Liver (tissue), 9 donors: ENCODE results near the gene AGBL4. TPM values are rescaled to one million over a fixed set of nuclear protein-coding genes. Genes with fewer than 3 reads are reported as not detected.

ENCODE experiments used
- DNase-seq: peaks from one replicate; pipeline ENCODE4 v3.0.0-alpha.2; 2017; ENCODE audit warnings: low spot score
- H3K27ac ChIP-seq, 2 donors: one replicate each; pipeline ENCODE4 v1.7.0; 2013; ENCODE audit warnings: inconsistent platforms in 2 of 2, low read length in 2 of 2, control low read depth in 1 of 2, low read depth in 1 of 2, mild to moderate bottlenecking in 1 of 2
- H3K27me3 ChIP-seq, 4 donors: one replicate each; pipeline versions ENCODE4 v1.6.1 to v1.7.0; 2013; ENCODE audit warnings: low read length in 3 of 4, inconsistent platforms in 1 of 4, mild to moderate bottlenecking in 1 of 4, moderate library complexity in 1 of 4; ENCODE audit not compliant: control insufficient read depth in 4 of 4, insufficient read depth in 4 of 4
- H3K36me3 ChIP-seq, 4 donors: one replicate each; pipeline versions ENCODE4 v1.6.1 to v1.7.0; 2013; ENCODE audit warnings: low read length in 3 of 4, mild to moderate bottlenecking in 3 of 4, low read depth in 1 of 4, moderate library complexity in 1 of 4; ENCODE audit not compliant: control insufficient read depth in 4 of 4, insufficient read depth in 3 of 4
- H3K4me1 ChIP-seq, 4 donors: one replicate each; pipeline versions ENCODE4 v1.6.1 to v1.7.0; 2013; ENCODE audit warnings: low read length in 3 of 4, mild to moderate bottlenecking in 3 of 4, moderate library complexity in 1 of 4; ENCODE audit not compliant: control insufficient read depth in 4 of 4, insufficient read depth in 4 of 4
- H3K4me3 ChIP-seq, 3 donors: one replicate each; pipeline versions ENCODE4 v1.6.1 to v1.7.0; 2013; ENCODE audit warnings: low read length in 3 of 3, control low read depth in 1 of 3, low read depth in 1 of 3, mild to moderate bottlenecking in 1 of 3
- H3K9ac ChIP-seq, 2 donors: one replicate each; pipeline ENCODE4 v1.7.0; 2013; ENCODE audit warnings: low read length in 2 of 2, mild to moderate bottlenecking in 2 of 2, moderate library complexity in 2 of 2, control low read depth in 1 of 2, low read depth in 1 of 2
- H3K9me3 ChIP-seq, 4 donors: one replicate each; pipeline versions ENCODE4 v1.6.1 to v1.7.0; 2013; ENCODE audit warnings: low read length in 3 of 4; ENCODE audit not compliant: control insufficient read depth in 4 of 4
- EGR1 ChIP-seq, 2 donors: IDR thresholded peaks; 2 replicates each; pipeline ENCODE4 v1.6.1; 2016 to 2018; ENCODE audit warnings: antibody characterized with exemption in 2 of 2, low read depth in 2 of 2
- FOXA1 ChIP-seq: IDR thresholded peaks from 2 replicates; pipeline ENCODE4 v1.6.1; 2016; ENCODE audit warnings: antibody characterized with exemption
- FOXA2 ChIP-seq: IDR thresholded peaks from 2 replicates; pipeline ENCODE4 v1.6.1; 2016; ENCODE audit warnings: antibody characterized with exemption
- GABPA ChIP-seq, 2 donors: IDR thresholded peaks in 1 of 2; conservative IDR thresholded peaks in 1 of 2; 2 replicates each; pipeline ENCODE4 v1.6.1; 2016; ENCODE audit warnings: antibody characterized with exemption in 2 of 2, mild to moderate bottlenecking in 1 of 2, moderate library complexity in 1 of 2
- HNF4A ChIP-seq, 2 donors: conservative IDR thresholded peaks; 2 replicates each; pipeline ENCODE4 v1.6.1; 2016; ENCODE audit warnings: antibody characterized with exemption in 2 of 2, mild to moderate bottlenecking in 2 of 2
- HNF4G ChIP-seq: IDR thresholded peaks from 2 replicates; pipeline ENCODE4 v1.6.1; 2016; ENCODE audit warnings: antibody characterized with exemption
- JUND ChIP-seq, 2 donors: IDR thresholded peaks; 2 replicates each; pipeline ENCODE4 v1.6.1; 2016; ENCODE audit warnings: antibody characterized with exemption in 2 of 2
- NR2F2 ChIP-seq: IDR thresholded peaks from 2 replicates; pipeline ENCODE4 v1.6.1; 2016; ENCODE audit warnings: antibody characterized with exemption
- RAD21 ChIP-seq, 2 donors: IDR thresholded peaks; 2 replicates each; pipeline ENCODE4 v1.6.1; 2016; ENCODE audit warnings: antibody characterized with exemption in 2 of 2, mild to moderate bottlenecking in 2 of 2
- RXRA ChIP-seq, 2 donors: IDR thresholded peaks; 2 replicates each; pipeline ENCODE4 v1.6.1; 2017 to 2018; ENCODE audit warnings: antibody characterized with exemption in 2 of 2, mild to moderate bottlenecking in 1 of 2
- SP1 ChIP-seq: IDR thresholded peaks from 2 replicates; pipeline ENCODE4 v1.6.1; 2018; ENCODE audit warnings: antibody characterized with exemption, mild to moderate bottlenecking
- TAF1 ChIP-seq: conservative IDR thresholded peaks from 2 replicates; pipeline ENCODE4 v1.6.1; 2016; ENCODE audit warnings: antibody characterized with exemption, mild to moderate bottlenecking
- YY1 ChIP-seq: IDR thresholded peaks from 2 replicates; pipeline ENCODE4 v1.6.1; 2016; ENCODE audit warnings: antibody characterized with exemption, mild to moderate bottlenecking
- WGBS: extraction: QIAGEN DNeasy Blood & Tissue Kit; methylation state at CpG from one replicate; pipeline ENCODE4 v1.1.7; 2013; 5-methylcytosine and 5-hydroxymethylcytosine counted together
- polyA plus RNA-seq, 2 donors: library from polyadenylated mRNA; stranded (reverse) in 1 of 2; unstranded in 1 of 2; fragments of 200-250 nt in 1 of 2; fragments of >200 nt in 1 of 2; fragmentation: Nextera tagmentation in 1 of 2; extraction: Ambion mirVana in 1 of 2; gene quantifications; one replicate each; pipeline versions ENCODE4 v1.2.1 to v1.2.3, GENCODE V29; 2013 to 2015
- total RNA-seq, 2 donors: library from RNA; depleted of rRNA; stranded (reverse); fragments of >200 nt; gene quantifications; one replicate each; pipeline ENCODE4 v1.2.3, GENCODE V29; 2014
- TF ChIP-seq, protein P1 (sequence below): IDR thresholded peaks from 2 replicates; pipeline ENCODE4 v1.6.1; 2016; ENCODE audit warnings: antibody characterized with exemption
- TF ChIP-seq, protein P2 (sequence below): IDR thresholded peaks from 2 replicates; pipeline ENCODE4 v1.6.1; 2016; ENCODE audit warnings: antibody characterized with exemption
- TF ChIP-seq, protein P3 (sequence below): IDR thresholded peaks from 2 replicates; pipeline ENCODE4 v1.6.1; 2016; ENCODE audit warnings: antibody characterized with exemption
- TF ChIP-seq, protein P4 (sequence below): IDR thresholded peaks from 2 replicates; pipeline ENCODE4 v1.6.1; 2016; ENCODE audit warnings: antibody characterized with exemption, mild to moderate bottlenecking
- donor health status: healthy.
- donor health status: healthy.
- donor health status: healthy.
- donor health status: healthy.
- donor health status: healthy.

The AGBL4 gene
- total and polyA plus RNA-seq, 4 donors = 0.75 to 0.76 TPM; not detected in 2

DNA sequence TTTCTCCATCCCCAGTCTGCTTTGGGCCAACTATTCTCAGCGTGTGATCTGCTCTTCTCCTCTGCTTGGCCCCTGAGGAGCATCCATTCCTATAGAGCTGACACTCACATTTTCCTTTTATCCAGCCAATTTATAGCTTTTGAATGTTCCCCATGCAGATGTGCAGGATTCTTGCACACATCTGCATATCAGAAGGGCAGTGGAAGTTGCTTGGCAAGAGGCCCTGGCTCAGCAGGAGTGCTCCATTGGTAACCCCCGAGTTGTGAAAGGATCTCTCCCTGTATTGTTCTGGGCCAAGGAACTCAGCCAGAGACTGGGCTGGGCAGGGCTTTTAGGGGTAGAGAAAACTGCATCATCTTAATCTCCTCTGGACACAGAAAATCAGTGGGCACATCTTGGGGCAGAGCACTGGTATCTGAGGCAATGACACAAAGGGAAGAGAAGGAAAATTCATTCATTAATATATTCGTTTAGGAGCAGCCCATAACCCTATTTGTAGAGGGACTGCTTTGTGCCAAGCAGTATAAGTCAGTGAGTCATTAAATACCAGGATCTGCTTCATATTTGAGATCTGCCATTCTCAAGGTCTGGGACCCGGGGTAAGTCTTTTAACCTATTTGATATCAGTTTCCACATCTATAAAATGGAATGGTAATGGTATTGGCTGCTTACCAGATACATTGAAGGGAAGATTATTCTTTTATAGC is 1216.0 kb downstream of the AGBL4 start:
- TF ChIP-seq NR2F2 = no peak
- TF ChIP-seq, protein P1, sequence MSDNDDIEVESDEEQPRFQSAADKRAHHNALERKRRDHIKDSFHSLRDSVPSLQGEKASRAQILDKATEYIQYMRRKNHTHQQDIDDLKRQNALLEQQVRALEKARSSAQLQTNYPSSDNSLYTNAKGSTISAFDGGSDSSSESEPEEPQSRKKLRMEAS = no peak
- no peak for TF ChIP-seq RXRA (IDR thresholded peaks at IDR 0.05)
- TF ChIP-seq, protein P2, sequence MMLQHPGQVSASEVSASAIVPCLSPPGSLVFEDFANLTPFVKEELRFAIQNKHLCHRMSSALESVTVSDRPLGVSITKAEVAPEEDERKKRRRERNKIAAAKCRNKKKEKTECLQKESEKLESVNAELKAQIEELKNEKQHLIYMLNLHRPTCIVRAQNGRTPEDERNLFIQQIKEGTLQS = no peak
- TF ChIP-seq, protein P3, sequence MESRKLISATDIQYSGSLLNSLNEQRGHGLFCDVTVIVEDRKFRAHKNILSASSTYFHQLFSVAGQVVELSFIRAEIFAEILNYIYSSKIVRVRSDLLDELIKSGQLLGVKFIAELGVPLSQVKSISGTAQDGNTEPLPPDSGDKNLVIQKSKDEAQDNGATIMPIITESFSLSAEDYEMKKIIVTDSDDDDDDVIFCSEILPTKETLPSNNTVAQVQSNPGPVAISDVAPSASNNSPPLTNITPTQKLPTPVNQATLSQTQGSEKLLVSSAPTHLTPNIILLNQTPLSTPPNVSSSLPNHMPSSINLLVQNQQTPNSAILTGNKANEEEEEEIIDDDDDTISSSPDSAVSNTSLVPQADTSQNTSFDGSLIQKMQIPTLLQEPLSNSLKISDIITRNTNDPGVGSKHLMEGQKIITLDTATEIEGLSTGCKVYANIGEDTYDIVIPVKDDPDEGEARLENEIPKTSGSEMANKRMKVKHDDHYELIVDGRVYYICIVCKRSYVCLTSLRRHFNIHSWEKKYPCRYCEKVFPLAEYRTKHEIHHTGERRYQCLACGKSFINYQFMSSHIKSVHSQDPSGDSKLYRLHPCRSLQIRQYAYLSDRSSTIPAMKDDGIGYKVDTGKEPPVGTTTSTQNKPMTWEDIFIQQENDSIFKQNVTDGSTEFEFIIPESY = no peak
- no peak for TF ChIP-seq HNF4G
- no peak for TF ChIP-seq EGR1 (IDR thresholded peaks at IDR 0.05; ENCODE audit: low read depth in 2 of 2)
- TF ChIP-seq, protein P4, sequence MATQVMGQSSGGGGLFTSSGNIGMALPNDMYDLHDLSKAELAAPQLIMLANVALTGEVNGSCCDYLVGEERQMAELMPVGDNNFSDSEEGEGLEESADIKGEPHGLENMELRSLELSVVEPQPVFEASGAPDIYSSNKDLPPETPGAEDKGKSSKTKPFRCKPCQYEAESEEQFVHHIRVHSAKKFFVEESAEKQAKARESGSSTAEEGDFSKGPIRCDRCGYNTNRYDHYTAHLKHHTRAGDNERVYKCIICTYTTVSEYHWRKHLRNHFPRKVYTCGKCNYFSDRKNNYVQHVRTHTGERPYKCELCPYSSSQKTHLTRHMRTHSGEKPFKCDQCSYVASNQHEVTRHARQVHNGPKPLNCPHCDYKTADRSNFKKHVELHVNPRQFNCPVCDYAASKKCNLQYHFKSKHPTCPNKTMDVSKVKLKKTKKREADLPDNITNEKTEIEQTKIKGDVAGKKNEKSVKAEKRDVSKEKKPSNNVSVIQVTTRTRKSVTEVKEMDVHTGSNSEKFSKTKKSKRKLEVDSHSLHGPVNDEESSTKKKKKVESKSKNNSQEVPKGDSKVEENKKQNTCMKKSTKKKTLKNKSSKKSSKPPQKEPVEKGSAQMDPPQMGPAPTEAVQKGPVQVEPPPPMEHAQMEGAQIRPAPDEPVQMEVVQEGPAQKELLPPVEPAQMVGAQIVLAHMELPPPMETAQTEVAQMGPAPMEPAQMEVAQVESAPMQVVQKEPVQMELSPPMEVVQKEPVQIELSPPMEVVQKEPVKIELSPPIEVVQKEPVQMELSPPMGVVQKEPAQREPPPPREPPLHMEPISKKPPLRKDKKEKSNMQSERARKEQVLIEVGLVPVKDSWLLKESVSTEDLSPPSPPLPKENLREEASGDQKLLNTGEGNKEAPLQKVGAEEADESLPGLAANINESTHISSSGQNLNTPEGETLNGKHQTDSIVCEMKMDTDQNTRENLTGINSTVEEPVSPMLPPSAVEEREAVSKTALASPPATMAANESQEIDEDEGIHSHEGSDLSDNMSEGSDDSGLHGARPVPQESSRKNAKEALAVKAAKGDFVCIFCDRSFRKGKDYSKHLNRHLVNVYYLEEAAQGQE = no peak
- TF ChIP-seq SP1 = no peak
- TF ChIP-seq JUND (IDR thresholded peaks at IDR 0.05) = no peak
- TF ChIP-seq FOXA2 = no peak
- TF ChIP-seq RAD21 (IDR thresholded peaks at IDR 0.05) = no peak
- no peak for TF ChIP-seq HNF4A (conservative IDR thresholded peaks at IDR 0.05)
- Histone ChIP-seq H3K27ac (no peak overlapping the region), H3K4me1 (no peaks in the 10 kb centered on the region), H3K4me3 (no peak overlapping the region), H3K36me3 (no peaks in the 10 kb centered on the region), H3K9me3 (no peaks in the 10 kb centered on the region), H3K27me3 (no peaks in the 10 kb centered on the region), H3K9ac (no peak overlapping the region)
- 63% methylated on average over 4 of the region's 4 CpGs for WGBS
- no peak for DNase-seq

DNA sequence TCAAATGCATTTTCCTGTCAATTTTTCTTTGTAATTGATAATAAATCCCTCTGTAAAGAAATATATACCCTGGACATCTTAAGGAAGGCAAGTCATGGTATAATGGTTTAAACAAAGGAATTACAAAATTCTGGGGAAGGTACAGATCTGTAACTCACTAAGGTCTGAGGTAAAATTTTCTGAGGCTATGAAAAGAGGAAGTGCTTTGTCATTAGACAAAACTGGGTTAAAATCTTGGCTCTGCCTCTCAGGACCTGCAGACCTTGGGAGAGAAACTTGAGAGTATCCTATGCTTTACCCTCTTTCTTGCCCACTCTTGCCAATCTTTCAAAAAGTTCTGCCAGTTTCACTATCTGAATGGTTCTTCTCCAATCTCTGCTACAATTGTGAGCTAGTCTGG is 1220.3 kb downstream of the AGBL4 start:
- no peaks in the 10 kb centered on the region for H3K4me1 ChIP-seq
- H3K27ac ChIP-seq = no peak overlapping the region
- no peak overlapping the region for H3K9ac ChIP-seq
- H3K9me3 ChIP-seq = no peaks in the 10 kb centered on the region
- no peak overlapping the region for H3K4me3 ChIP-seq
- H3K36me3 ChIP-seq = no peaks in the 10 kb centered on the region
- DNase-seq = no peak
- H3K27me3 ChIP-seq = no peaks in the 10 kb centered on the region
- TF ChIP-seq FOXA1 (no peak), SP1 (no peak), RXRA (IDR thresholded peaks at IDR 0.05) (no peak), TAF1 (no peak), HNF4G (no peak), GABPA (IDR thresholded peaks at IDR 0.05 in 1 of 2, conservative IDR thresholded peaks at IDR 0.05 in 1 of 2) (no peak), RAD21 (IDR thresholded peaks at IDR 0.05) (no peak), NR2F2 (no peak), EGR1 (IDR thresholded peaks at IDR 0.05; ENCODE audit: low read depth in 2 of 2) (no peak), YY1 (no peak)
- TF ChIP-seq, protein P1 = no peak
- TF ChIP-seq, protein P3 = no peak
- TF ChIP-seq, protein P2 = no peak
- TF ChIP-seq, protein P4 = no peak
